Measurements from ENCODE around the gene SMG6. TPM values are rescaled to one million over a fixed set of nuclear protein-coding genes. Genes with fewer than 3 reads are reported as not detected.

SMG6 gene
- total and polyA plus RNA-seq, 3 experiments from 2014 or later, result 11.2 to 54.1 (median 53.3) TPM

DNA sequence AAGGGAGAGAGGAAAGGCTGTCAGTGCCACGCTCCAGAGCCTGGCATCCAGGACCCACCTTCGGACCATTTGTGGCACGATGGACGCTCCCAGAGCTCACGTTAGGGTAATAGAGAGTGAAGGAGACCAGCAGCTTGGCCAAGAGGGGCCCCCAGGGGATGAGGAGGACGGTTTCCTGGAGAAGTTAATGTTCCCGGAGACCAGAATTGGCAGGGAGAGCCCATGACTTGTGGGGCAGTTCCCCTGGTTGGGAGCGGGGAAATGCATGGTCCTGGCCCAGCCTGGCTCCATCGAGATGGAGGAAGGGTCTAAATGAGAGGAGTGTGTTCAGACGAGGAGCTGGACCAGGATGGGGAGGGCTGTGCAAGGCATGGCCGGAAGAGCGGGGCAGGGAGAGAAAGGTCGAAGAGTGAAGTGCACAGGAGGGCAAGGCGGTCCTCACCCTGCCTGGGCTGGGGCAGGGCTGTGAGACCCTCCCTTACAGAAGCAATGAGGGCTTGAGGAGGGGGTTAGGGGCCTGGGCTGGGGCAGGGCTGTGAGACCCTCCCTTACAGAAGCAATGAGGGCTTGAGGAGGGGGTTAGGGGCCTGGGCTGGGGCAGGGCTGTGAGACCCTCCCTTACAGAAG is 251.5 kb downstream of the SMG6 start:
- H3K4me1 Mint-ChIP-seq, result peaks cover 22 to 43% (median 22%) of the 10 kb centered on the region in 3 donors
- no peak for DNase-seq
- H3K9me3 Mint-ChIP-seq, result no peaks in the 10 kb centered on the region
- no peaks in the 10 kb centered on the region for H3K36me3 Mint-ChIP-seq
- ChIA-PET POLR2A (interaction anchor here (0.6 to 1.2 kb wide), 3 partner anchors 192 to 214 kb away, joined by 3 to 6 read pairs (median 4); no protein-coding TSS in a partner anchor), CTCF (interaction anchor here (1.0 to 1.6 kb wide), 3 partner anchors 8 to 193 kb away, joined by 3 to 14 read pairs (median 4); partner anchors contain the start of gene OVCA2)
- no peak overlapping the region for H3K27ac ChIP-seq (ENCODE audit: low read depth, low read length)
- no peaks in the 10 kb centered on the region for H3K9me3 ChIP-seq (ENCODE audit: low read length)
- H3K4me3 Mint-ChIP-seq, result peak overlapping the region in 6 of 7 donors; percentile 41 to 75 (median 48)
- H3K27ac Mint-ChIP-seq, result peak overlapping the region in 7 of 8 donors; percentile 51 to 87 (median 71)
- peaks cover 0 to 2% of the 10 kb centered on the region in 2 donors for H3K27me3 Mint-ChIP-seq
- H3K27me3 ChIP-seq (ENCODE audit: insufficient read depth, low read length, poor library complexity, severe bottlenecking), result no peaks in the 10 kb centered on the region
- peaks cover 26% of the 10 kb centered on the region for H3K4me1 ChIP-seq (ENCODE audit: insufficient read depth, low read length)
- no peak overlapping the region for H3K4me3 ChIP-seq (ENCODE audit: low read length)
- no peaks in the 10 kb centered on the region for H3K36me3 ChIP-seq (ENCODE audit: insufficient read depth, low read length)

DNA sequence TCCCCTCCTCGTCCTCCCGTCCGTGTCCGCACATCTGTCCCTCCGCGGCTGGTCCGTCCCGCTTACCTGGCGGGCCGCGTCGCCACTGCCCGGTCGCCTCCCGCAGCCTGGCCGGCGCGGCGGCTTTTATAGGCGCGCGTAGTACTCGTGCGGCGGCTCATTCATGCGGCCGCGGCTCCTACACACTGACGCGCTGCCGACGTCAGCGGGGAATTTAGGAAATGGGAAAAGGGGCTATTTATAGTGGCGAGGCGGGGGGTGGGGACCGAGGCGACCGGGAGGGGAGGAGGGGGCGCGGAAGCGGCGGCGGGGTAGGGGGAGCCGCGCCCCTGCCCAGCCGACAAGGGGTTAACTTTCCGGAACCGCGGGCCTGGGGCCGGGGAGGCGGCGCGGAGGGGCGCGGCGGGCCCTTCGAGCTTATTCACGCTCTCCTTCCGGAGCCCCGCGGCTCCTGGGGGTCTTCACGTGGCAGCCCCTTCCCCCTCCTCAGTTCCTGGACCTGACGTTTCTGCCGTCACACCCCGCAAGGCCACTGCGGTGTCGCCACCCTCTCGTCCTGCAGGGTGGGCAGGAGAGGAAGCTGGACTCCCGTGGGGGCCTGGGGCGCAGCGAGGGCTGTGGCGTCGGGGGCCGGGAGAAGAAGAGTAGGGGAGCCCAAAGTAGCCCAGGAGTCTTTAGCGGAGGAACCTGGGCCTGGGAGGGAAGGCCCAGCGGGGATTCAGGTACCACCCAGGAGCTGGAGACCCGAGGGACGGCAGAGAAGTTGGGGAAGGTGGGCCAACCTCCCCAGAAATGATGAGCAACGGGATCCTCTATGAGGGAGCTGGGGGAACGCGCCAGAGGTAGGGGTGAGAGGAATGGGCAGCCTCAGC is 252.3 kb downstream of the SMG6 start:
- Histone ChIP-seq H3K36me3 (ENCODE audit: insufficient read depth, low read length) (no peaks in the 10 kb centered on the region), H3K27me3 (ENCODE audit: insufficient read depth, low read length, poor library complexity, severe bottlenecking) (no peaks in the 10 kb centered on the region), H3K27ac (ENCODE audit: low read depth, low read length) (no peak overlapping the region), H3K4me3 (ENCODE audit: low read length) (no peak overlapping the region), H3K9me3 (ENCODE audit: low read length) (no peaks in the 10 kb centered on the region), H3K4me1 (ENCODE audit: insufficient read depth, low read length) (peaks cover 26% of the 10 kb centered on the region)
- peak overlapping the region in 6 of 7 donors; percentile 41 to 75 (median 60) for H3K4me3 Mint-ChIP-seq
- peak overlapping the region in 6 of 8 donors; percentile 13 to 78 (median 70) for H3K27ac Mint-ChIP-seq
- H3K4me1 Mint-ChIP-seq, result peaks cover 20 to 40% (median 22%) of the 10 kb centered on the region in 3 donors
- ChIA-PET CTCF (interaction anchor here (1.0 to 1.6 kb wide), 3 partner anchors 9 to 194 kb away, joined by 3 to 14 read pairs (median 4); partner anchors contain the start of gene OVCA2), POLR2A (interaction anchor here (0.6 to 1.3 kb wide), 6 partner anchors 27 to 228 kb away, joined by 3 to 6 read pairs (median 3); no protein-coding TSS in a partner anchor)
- H3K36me3 Mint-ChIP-seq, result no peaks in the 10 kb centered on the region
- H3K9me3 Mint-ChIP-seq, result no peaks in the 10 kb centered on the region
- DNase-seq, result no peak
- peaks cover 0 to 2% of the 10 kb centered on the region in 2 donors for H3K27me3 Mint-ChIP-seq

DNA sequence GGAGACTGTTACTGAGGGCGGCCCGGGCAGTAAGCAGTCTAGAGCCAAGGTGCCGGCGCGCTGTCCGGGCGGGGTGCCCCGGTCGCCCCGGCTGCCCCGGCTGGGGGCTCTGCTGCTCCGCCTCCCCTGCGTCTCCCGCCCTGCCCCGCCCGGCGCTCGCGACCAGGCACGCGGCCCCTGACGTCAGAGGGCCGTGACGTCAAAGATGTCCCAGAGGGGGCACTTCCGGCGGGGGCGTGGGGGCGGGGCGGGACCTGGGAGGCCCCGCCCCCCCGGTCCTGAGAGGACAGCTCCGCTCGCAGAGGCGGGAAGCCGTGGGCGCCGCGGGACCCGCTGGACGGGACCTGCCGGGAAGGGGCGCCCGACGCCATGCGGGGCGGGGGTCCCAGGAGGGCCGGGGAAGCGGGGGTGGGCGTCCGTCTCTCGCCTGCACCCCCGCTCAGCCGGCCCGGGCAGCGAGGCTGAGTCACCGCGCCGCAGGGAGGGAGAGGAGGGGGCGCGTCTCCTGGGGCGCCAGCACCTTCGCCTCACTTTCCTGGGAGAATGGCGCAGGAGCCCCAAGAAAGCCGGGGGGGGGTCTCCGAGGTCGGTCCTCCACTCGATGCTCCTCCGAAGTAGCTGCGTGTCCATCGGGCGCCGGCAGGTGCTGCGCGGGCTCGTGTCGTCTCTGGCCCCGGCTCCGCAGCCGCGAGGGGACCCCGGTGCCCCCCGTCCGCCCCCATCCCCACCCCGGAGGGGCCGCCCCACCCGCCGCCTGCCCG is 253.1 kb downstream of the SMG6 start:
- no peak overlapping the region for H3K4me3 ChIP-seq (ENCODE audit: low read length)

DNA sequence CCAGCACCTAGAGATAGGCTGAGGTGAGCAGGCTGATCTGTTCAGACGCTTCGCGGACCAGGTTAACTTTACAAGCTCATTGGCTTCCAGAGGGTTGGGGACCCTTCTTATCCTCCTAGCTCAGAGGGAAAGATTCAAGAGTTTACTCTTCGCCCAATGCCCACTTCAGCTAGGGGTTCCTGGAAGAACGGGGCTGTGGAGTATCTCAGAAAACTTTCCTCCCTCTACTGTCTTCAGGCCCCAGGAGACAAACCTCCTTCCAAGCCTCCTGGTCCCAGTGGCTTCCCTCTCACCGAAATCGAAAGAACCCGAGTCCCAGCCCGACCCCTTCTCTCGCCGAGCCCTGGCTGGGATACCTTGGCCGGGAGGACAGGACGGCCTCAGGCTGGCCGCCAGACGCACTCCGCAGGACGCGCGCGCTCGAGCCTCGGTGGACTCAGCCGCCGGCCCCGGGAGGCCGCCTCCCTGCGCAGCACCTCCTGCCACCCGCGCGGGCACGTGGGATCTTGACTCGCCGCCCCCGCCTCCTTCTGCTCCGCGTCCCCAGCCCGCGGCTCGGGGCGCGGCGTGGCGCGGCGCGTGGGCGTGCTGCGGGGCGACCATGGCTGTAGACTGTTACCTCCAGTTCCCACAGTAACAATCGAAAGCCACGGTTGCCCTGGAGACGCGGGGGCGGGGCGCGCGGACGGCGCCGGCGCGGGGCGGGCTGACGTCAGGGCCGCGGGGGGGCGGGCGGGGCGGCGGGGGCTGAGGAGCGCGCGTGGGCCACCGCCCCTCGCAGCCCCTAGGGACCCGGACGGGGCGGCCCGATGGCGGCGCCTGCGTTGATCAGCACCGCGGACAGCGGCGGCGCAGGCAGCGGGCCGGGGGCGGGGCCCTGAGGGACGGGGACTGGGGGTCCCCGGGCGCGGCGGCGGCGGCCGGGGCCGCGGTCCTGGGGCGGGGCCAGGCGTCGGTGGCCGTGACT is 254.0 kb downstream of the SMG6 start:
- Histone ChIP-seq H3K4me1 (ENCODE audit: insufficient read depth, low read length) (peaks cover 24% of the 10 kb centered on the region), H3K36me3 (ENCODE audit: insufficient read depth, low read length) (no peaks in the 10 kb centered on the region), H3K4me3 (ENCODE audit: low read length) (peak overlapping the region; percentile 69), H3K27me3 (ENCODE audit: insufficient read depth, low read length, poor library complexity, severe bottlenecking) (no peaks in the 10 kb centered on the region), H3K27ac (ENCODE audit: low read depth, low read length) (peak overlapping the region; percentile 60), H3K9me3 (ENCODE audit: low read length) (no peaks in the 10 kb centered on the region)
- ChIA-PET CTCF (interaction anchor here (0.8 kb wide), 1 partner anchor 195 kb away, joined by 3 read pairs; no protein-coding TSS in a partner anchor), POLR2A (interaction anchor here (1.0 to 1.3 kb wide), 2 partner anchors 26 to 195 kb away, joined by 3 read pairs; no protein-coding TSS in a partner anchor)
- Mint-ChIP-seq H3K4me1 (peaks cover 20 to 36% (median 22%) of the 10 kb centered on the region in 3 donors), H3K27ac (peak overlapping the region; percentile 46 to 85 (median 57)), H3K9me3 (no peaks in the 10 kb centered on the region), H3K36me3 (peaks cover 0 to 2% (median under 1%) of the 10 kb centered on the region in 3 donors), H3K27me3 (peaks cover 0 to 2% of the 10 kb centered on the region in 2 donors), H3K4me3 (peak overlapping the region; percentile 63 to 82 (median 77))
- peak; percentile 88 to 95 (median 90) for DNase-seq

More for the DNA sequence above, 253.1 kb downstream of the SMG6 start:
- no peaks in the 10 kb centered on the region for H3K27me3 ChIP-seq (ENCODE audit: insufficient read depth, low read length, poor library complexity, severe bottlenecking)
- H3K36me3 ChIP-seq (ENCODE audit: insufficient read depth, low read length), result no peaks in the 10 kb centered on the region
- POLR2A ChIA-PET, result interaction anchor here (0.6 to 1.3 kb wide), 3 partner anchors 26 to 227 kb away, joined by 3 read pairs; no protein-coding TSS in a partner anchor
- Mint-ChIP-seq H3K27ac (peak overlapping the region in 1 of 8 donors; percentile 71), H3K27me3 (peaks cover 0 to 2% of the 10 kb centered on the region in 2 donors), H3K4me3 (no peak overlapping the region), H3K36me3 (no peaks in the 10 kb centered on the region), H3K4me1 (peaks cover 20 to 40% (median 22%) of the 10 kb centered on the region in 3 donors), H3K9me3 (no peaks in the 10 kb centered on the region)
- H3K9me3 ChIP-seq (ENCODE audit: low read length), result no peaks in the 10 kb centered on the region
- CTCF ChIA-PET, result interaction anchor here (0.8 to 1.6 kb wide), 2 partner anchors 194 kb away, joined by 3 to 14 read pairs; no protein-coding TSS in a partner anchor
- H3K4me1 ChIP-seq (ENCODE audit: insufficient read depth, low read length), result peaks cover 26% of the 10 kb centered on the region
- no peak overlapping the region for H3K27ac ChIP-seq (ENCODE audit: low read depth, low read length)
- DNase-seq, result peak; percentile 69 to 86 (median 74)

DNA sequence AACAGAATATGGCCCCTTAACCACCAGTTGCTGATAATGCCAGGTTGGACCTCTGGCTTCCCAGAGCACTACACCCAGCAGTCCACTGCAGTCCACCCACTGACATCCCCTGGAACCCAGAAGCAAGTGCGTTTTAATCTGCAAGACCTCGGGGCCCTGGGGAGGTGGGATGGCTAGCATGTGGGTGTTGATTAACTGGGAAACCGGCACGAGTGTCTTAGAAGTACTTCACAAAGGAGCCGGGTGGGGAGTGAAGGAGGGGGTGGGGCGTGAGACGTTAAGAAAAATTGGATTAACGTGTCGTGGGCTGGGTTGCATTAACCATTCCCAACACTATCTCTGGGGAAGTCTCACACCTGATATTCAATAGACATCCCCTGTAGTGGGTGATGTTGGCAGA is 254.8 kb downstream of the SMG6 start:
- Histone ChIP-seq H3K36me3 (ENCODE audit: insufficient read depth, low read length) (no peaks in the 10 kb centered on the region), H3K27me3 (ENCODE audit: insufficient read depth, low read length, poor library complexity, severe bottlenecking) (no peaks in the 10 kb centered on the region), H3K4me3 (ENCODE audit: low read length) (no peak overlapping the region), H3K27ac (ENCODE audit: low read depth, low read length) (no peak overlapping the region), H3K4me1 (ENCODE audit: insufficient read depth, low read length) (peaks cover 18% of the 10 kb centered on the region), H3K9me3 (ENCODE audit: low read length) (no peaks in the 10 kb centered on the region)
- peaks cover 0 to 6% (median 2%) of the 10 kb centered on the region in 3 donors for H3K36me3 Mint-ChIP-seq
- no peak for DNase-seq
- peak overlapping the region in 6 of 8 donors; percentile 46 to 85 (median 57) for H3K27ac Mint-ChIP-seq
- peaks cover 19 to 29% (median 22%) of the 10 kb centered on the region in 3 donors for H3K4me1 Mint-ChIP-seq
- H3K27me3 Mint-ChIP-seq, result peaks cover 0 to 2% of the 10 kb centered on the region in 2 donors
- ChIA-PET POLR2A (no interaction called here), CTCF (no interaction called here)
- H3K4me3 Mint-ChIP-seq, result peak overlapping the region; percentile 27 to 78 (median 75)
- no peaks in the 10 kb centered on the region for H3K9me3 Mint-ChIP-seq

DNA sequence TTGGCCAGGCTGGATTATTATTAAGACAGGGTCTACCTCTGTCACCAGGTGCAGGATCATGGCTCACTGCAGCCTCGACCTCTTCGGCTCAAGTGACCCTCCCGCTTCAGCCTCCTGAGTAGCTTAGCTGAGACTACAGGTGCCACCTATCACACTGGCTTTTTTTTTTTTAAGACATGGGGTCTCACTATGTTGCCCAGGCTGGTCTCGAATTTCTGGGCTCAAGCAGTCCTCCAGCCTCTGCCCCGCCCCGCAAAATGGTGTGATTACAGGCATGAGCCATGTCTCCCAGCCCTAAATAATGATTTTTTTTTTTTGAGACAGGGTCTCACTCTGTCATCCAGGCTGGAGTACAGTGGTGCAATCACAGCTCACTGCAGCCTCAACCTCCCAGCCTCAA is 256.0 kb downstream of the SMG6 start:
- CTCF ChIA-PET, result interaction anchor here (1.5 to 1.8 kb wide), 2 partner anchors 10 to 198 kb away, joined by 6 to 7 read pairs; no protein-coding TSS in a partner anchor
- peaks cover 0 to 2% of the 10 kb centered on the region in 2 donors for H3K27me3 Mint-ChIP-seq
- POLR2A ChIA-PET, result no interaction called here

More for the DNA sequence above, 256.0 kb downstream of the SMG6 start:
- no peak overlapping the region for H3K4me3 ChIP-seq (ENCODE audit: low read length)
- Mint-ChIP-seq H3K9me3 (no peaks in the 10 kb centered on the region), H3K27ac (no peak overlapping the region), H3K36me3 (peaks cover 0 to 17% (median 5%) of the 10 kb centered on the region in 3 donors), H3K4me3 (no peak overlapping the region), H3K4me1 (peaks cover 19 to 33% (median 25%) of the 10 kb centered on the region in 3 donors)
- H3K27me3 ChIP-seq (ENCODE audit: insufficient read depth, low read length, poor library complexity, severe bottlenecking), result no peaks in the 10 kb centered on the region
- peaks cover 9% of the 10 kb centered on the region for H3K36me3 ChIP-seq (ENCODE audit: insufficient read depth, low read length)
- no peak for DNase-seq
- no peak overlapping the region for H3K27ac ChIP-seq (ENCODE audit: low read depth, low read length)
- H3K4me1 ChIP-seq (ENCODE audit: insufficient read depth, low read length), result peaks cover 22% of the 10 kb centered on the region
- H3K9me3 ChIP-seq (ENCODE audit: low read length), result no peaks in the 10 kb centered on the region

Measured in CD8-positive, alpha-beta memory T cell (primary cell).